Measurements from ENCODE around the gene POLA2. TPM values are rescaled to one million over a fixed set of nuclear protein-coding genes. Genes with fewer than 3 reads are reported as not detected.
A peak's percentile ranks its signal among the peaks of the same experiment; 100 is the strongest.

Gene POLA2
- total RNA-seq, 2 donors from 2014 or later, result 5.9 to 28.0 TPM

- H3K36me3 ChIP-seq, result no peaks in the 10 kb centered on the region
- H3K9ac ChIP-seq (ENCODE audit: low read depth in 2 of 2, low read length in 2 of 2), result no peak overlapping the region
- H3K9me3 ChIP-seq, result no peaks in the 10 kb centered on the region
- DNase-seq, result no peak
- intact Hi-C loops (cut with DNase I), result no loop called here
- H3K27me3 ChIP-seq, result no peaks in the 10 kb centered on the region
- H3K4me3 ChIP-seq, result no peak overlapping the region
- H3K4me1 ChIP-seq, result peaks cover 5% of the 10 kb centered on the region
- peak overlapping the region; percentile 26 for H3K27ac ChIP-seq
- TF ChIP-seq, protein P1, sequence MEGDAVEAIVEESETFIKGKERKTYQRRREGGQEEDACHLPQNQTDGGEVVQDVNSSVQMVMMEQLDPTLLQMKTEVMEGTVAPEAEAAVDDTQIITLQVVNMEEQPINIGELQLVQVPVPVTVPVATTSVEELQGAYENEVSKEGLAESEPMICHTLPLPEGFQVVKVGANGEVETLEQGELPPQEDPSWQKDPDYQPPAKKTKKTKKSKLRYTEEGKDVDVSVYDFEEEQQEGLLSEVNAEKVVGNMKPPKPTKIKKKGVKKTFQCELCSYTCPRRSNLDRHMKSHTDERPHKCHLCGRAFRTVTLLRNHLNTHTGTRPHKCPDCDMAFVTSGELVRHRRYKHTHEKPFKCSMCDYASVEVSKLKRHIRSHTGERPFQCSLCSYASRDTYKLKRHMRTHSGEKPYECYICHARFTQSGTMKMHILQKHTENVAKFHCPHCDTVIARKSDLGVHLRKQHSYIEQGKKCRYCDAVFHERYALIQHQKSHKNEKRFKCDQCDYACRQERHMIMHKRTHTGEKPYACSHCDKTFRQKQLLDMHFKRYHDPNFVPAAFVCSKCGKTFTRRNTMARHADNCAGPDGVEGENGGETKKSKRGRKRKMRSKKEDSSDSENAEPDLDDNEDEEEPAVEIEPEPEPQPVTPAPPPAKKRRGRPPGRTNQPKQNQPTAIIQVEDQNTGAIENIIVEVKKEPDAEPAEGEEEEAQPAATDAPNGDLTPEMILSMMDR (IDR thresholded peaks at IDR 0.05), result no peak
These were observed 17.5 kb downstream of the POLA2 start for GRCh38 chr11:65279279-65279678.

DNA sequence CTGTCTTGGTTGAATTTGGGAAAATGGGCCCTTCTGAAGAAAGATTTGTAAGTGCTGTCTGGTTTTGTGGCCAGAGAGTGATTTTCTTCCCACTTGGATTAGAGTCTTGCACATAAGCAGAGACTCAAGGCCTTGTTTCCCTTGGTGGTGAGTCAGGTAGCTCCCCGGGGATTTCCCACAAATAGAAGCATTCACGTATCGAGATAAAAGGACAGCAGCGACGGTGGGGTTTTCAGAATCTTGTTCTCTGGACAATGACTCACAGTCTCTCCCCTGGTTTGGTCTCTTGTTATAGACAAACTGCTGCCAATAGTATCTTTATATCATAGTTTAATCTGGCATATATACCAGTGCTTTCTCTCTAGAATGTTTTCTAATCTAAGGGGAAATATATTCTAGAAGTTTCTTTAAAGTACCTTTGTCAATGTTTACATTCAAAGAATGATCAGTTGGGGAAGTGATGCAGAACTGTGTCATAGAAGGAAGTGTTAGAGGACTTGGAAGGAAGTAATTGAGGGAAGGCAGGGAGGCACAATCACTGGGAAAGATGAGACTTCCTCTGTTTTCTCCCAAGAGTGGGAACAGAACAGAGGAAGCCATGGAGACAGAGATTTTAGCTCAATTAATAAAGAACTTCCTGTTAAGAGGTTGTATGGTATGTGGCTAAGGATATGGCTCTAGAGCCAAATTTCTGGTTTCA lies 18.1 kb downstream of the POLA2 start:
- intact Hi-C loops (cut with DNase I), result loop anchor here (10.0 kb wide), 1 partner anchor 235 kb away; no protein-coding TSS in a partner anchor
- no peak for DNase-seq
- peak overlapping the region; percentile 26 for H3K27ac ChIP-seq
- no peaks in the 10 kb centered on the region for H3K9me3 ChIP-seq
- no peaks in the 10 kb centered on the region for H3K36me3 ChIP-seq
- peaks cover 5% of the 10 kb centered on the region for H3K4me1 ChIP-seq
- TF ChIP-seq, protein P1 (IDR thresholded peaks at IDR 0.05), result no peak
- H3K4me3 ChIP-seq, result no peak overlapping the region
- no peak overlapping the region for H3K9ac ChIP-seq (ENCODE audit: low read depth in 2 of 2, low read length in 2 of 2)
- no peaks in the 10 kb centered on the region for H3K27me3 ChIP-seq

- no peaks in the 10 kb centered on the region for H3K27me3 ChIP-seq
- intact Hi-C loops (cut with DNase I), result loop anchor here (10.0 kb wide), 1 partner anchor 234 kb away; no protein-coding TSS in a partner anchor
- no peak overlapping the region for H3K4me3 ChIP-seq
- no peak overlapping the region for H3K9ac ChIP-seq (ENCODE audit: low read depth in 2 of 2, low read length in 2 of 2)
- no peak for DNase-seq
- H3K36me3 ChIP-seq, result no peaks in the 10 kb centered on the region
- H3K9me3 ChIP-seq, result no peaks in the 10 kb centered on the region
- peak overlapping the region; percentile 26 for H3K27ac ChIP-seq
- TF ChIP-seq, protein P1 (IDR thresholded peaks at IDR 0.05), result no peak
- H3K4me1 ChIP-seq, result peaks cover 5% of the 10 kb centered on the region
These were observed 18.9 kb downstream of the POLA2 start for GRCh38 chr11:65280646-65281045.

DNA sequence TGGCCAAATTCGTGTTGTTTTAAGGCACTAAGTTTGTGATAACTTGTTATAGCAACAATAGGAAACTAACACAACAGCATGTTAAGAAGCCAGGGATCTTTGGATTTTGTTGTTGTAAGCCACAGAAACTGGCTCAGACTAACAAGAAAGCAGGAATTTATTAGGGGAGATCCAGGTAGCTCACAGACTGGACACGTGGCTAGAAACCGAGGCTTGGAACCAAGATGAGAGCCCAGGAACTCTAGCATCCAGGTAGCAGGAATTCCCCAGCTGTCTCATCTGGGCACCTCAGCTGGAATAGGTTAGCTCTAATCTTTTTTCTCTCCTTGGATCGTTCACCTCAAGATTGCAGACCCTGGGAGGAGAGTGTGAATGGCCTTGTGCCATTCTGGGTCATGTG lies 24.9 kb downstream of the POLA2 start:
- no peaks in the 10 kb centered on the region for H3K36me3 ChIP-seq
- TF ChIP-seq, protein P1 (IDR thresholded peaks at IDR 0.05), result no peak
- no peaks in the 10 kb centered on the region for H3K9me3 ChIP-seq
- H3K27ac ChIP-seq, result no peak overlapping the region
- DNase-seq, result no peak
- no peak overlapping the region for H3K9ac ChIP-seq (ENCODE audit: low read depth in 2 of 2, low read length in 2 of 2)
- intact Hi-C loops (cut with DNase I), result loop anchor here (10.0 kb wide), 1 partner anchor 228 kb away; no protein-coding TSS in a partner anchor
- peaks cover 14% of the 10 kb centered on the region for H3K4me1 ChIP-seq
- no peak overlapping the region for H3K4me3 ChIP-seq
- no peaks in the 10 kb centered on the region for H3K27me3 ChIP-seq

DNA sequence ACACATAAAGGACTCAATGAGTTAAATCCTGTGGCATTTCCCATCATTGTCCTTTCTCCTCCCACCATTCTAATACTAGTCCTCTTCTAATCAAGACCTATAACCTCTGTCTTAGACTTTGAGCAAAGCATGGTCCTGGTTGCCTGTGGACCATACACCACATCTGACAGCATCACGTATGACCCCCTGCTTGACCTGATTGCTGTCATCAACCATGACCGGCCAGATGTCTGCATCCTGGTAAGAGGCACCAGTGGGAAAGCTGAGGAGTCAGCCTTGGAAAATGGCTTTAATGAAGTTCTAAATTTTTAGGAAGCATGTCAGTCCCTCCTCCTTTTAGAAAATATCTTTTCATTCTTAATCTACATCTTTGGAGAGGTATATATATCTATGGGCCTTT lies 25.8 kb downstream of the POLA2 start:
- intact Hi-C loops (cut with DNase I), result loop anchor here (10.0 kb wide), 1 partner anchor 227 kb away; no protein-coding TSS in a partner anchor
- H3K27ac ChIP-seq, result no peak overlapping the region
- H3K27me3 ChIP-seq, result no peaks in the 10 kb centered on the region
- peaks cover 14% of the 10 kb centered on the region for H3K4me1 ChIP-seq
- H3K9ac ChIP-seq (ENCODE audit: low read depth in 2 of 2, low read length in 2 of 2), result no peak overlapping the region
- H3K36me3 ChIP-seq, result no peaks in the 10 kb centered on the region
- TF ChIP-seq, protein P1 (IDR thresholded peaks at IDR 0.05), result no peak
- no peak for DNase-seq
- H3K4me3 ChIP-seq, result no peak overlapping the region
- H3K9me3 ChIP-seq, result no peaks in the 10 kb centered on the region
